Caco-2 (cell line): ENCODE results near the gene PNPLA7. TPM values are rescaled to one million over a fixed set of nuclear protein-coding genes. Genes with fewer than 3 reads are reported as not detected.

Experiments
- BruUV-seq: library from RNA; stranded (reverse); fragments of 400-500 nt; replicated peaks from 2 replicates; lab custom pipeline; 2021; lab: Mats Ljungman, UMichigan
- CTCF ChIA-PET: fragments of 300-600 bp; sonication (Branson Sonifier 250); formaldehyde crosslinking; loops from one replicate; lab custom pipeline; 2022; ENCODE audit warnings: antibody characterized with exemption; lab: Charles Lee
- POLR2A ChIA-PET: fragments of 300-600 bp; sonication (Branson Sonifier 250); formaldehyde crosslinking; loops from one replicate; lab custom pipeline; 2022; ENCODE audit warnings: antibody characterized with exemption; lab: Charles Lee
- DNase-seq, 2 experiments: peaks; one replicate each; pipeline versions ENCODE4 v3.0.0 to v3.0.0-alpha.2; 2020 to 2022
- H3K27me3 ChIP-seq: replicated peaks from 2 replicates; pipeline ENCODE4 v1.6.0; 2011; ENCODE audit warnings: low read length; ENCODE audit not compliant: control insufficient read depth, insufficient read depth
- H3K36me3 ChIP-seq: 2 replicates; pipeline ENCODE4 v1.5.1; 2011; ENCODE audit warnings: low read length; ENCODE audit not compliant: control insufficient read depth, insufficient read depth
- H3K4me1 ChIP-seq: fragments of 250-450 bp; sonication (Bioruptor Pico); 2 replicates; pipeline ENCODE4 v1.5.1; 2020; ENCODE audit warnings: mild to moderate bottlenecking
- H3K4me3 ChIP-seq: 2 replicates; pipeline ENCODE4 v1.5.1; 2011; ENCODE audit warnings: low read depth, mild to moderate bottlenecking, control low read depth, low read length
- H3K9me3 ChIP-seq: fragments of 250-450 bp; sonication (Bioruptor Pico); 2 replicates; pipeline ENCODE4 v1.5.1; 2020; ENCODE audit warnings: mild to moderate bottlenecking, moderate library complexity
- H3K27ac Mint-ChIP-seq: one replicate; pipeline ENCODE4 v1.8.0; 2022; ENCODE audit warnings: mixed read lengths; ENCODE audit not compliant: unreplicated experiment
- H3K27me3 Mint-ChIP-seq: one replicate; pipeline ENCODE4 v1.8.0; 2022; ENCODE audit warnings: mixed read lengths; ENCODE audit not compliant: insufficient read depth, unreplicated experiment
- H3K36me3 Mint-ChIP-seq: one replicate; pipeline ENCODE4 v1.8.0; 2022; ENCODE audit warnings: mild to moderate bottlenecking, mixed read lengths; ENCODE audit not compliant: insufficient read depth, unreplicated experiment
- H3K4me1 Mint-ChIP-seq: one replicate; pipeline ENCODE4 v1.8.0; 2022; ENCODE audit warnings: low read depth, mixed read lengths; ENCODE audit not compliant: unreplicated experiment
- H3K4me3 Mint-ChIP-seq: one replicate; pipeline ENCODE4 v1.8.0; 2022; ENCODE audit warnings: mild to moderate bottlenecking, moderate library complexity, mixed read lengths; ENCODE audit not compliant: unreplicated experiment
- H3K9me3 Mint-ChIP-seq: one replicate; pipeline ENCODE4 v1.8.0; 2022; ENCODE audit warnings: mixed read lengths; ENCODE audit not compliant: unreplicated experiment
- intact Hi-C: fragments of 100-400 bp; cut with micrococcal nuclease; formaldehyde crosslinking; loops from one replicate; pipeline ENCODE4 v1.10.0; 2022; ENCODE audit not compliant: unreplicated experiment
- total RNA-seq: library from RNA; stranded (reverse); gene quantifications from 2 replicates; pipeline ENCODE4 v1.2.3, GENCODE V29; 2022
- TF ChIP-seq, protein P1 (sequence below), 2 experiments: fragments of 200-600 bp in 1 of 2; IDR thresholded peaks; 1 replicate in 1 of 2; 2 replicates in 1 of 2; pipeline versions ENCODE4 v1.5.1 to v1.8.0; 2011 to 2022; ENCODE audit warnings: antibody characterized with exemption in 1 of 2, control low read depth in 1 of 2, inconsistent platforms in 1 of 2, low read depth in 1 of 2, low read length in 1 of 2, mild to moderate bottlenecking in 1 of 2, moderate library complexity in 1 of 2; ENCODE audit not compliant: insufficient read depth in 1 of 2, severe bottlenecking in 1 of 2, unreplicated experiment in 1 of 2

PNPLA7 gene
- total RNA-seq, 1 experiment from 2014 or later: 1.8 TPM

GRCh38 chr9:137583347-137583746 lies 33.1 kb upstream of the PNPLA7 start:
- DNase-seq: no peak
- H3K27me3 Mint-ChIP-seq: no peaks in the 10 kb centered on the region
- peaks cover 52% of the 10 kb centered on the region for H3K36me3 Mint-ChIP-seq
- peaks cover 4% of the 10 kb centered on the region for H3K4me1 ChIP-seq
- no peaks in the 10 kb centered on the region for H3K27me3 ChIP-seq
- no peak overlapping the region for H3K4me3 Mint-ChIP-seq
- no peaks in the 10 kb centered on the region for H3K4me1 Mint-ChIP-seq
- ChIA-PET CTCF (no interaction called here), POLR2A (no interaction called here)
- TF ChIP-seq, protein P1, sequence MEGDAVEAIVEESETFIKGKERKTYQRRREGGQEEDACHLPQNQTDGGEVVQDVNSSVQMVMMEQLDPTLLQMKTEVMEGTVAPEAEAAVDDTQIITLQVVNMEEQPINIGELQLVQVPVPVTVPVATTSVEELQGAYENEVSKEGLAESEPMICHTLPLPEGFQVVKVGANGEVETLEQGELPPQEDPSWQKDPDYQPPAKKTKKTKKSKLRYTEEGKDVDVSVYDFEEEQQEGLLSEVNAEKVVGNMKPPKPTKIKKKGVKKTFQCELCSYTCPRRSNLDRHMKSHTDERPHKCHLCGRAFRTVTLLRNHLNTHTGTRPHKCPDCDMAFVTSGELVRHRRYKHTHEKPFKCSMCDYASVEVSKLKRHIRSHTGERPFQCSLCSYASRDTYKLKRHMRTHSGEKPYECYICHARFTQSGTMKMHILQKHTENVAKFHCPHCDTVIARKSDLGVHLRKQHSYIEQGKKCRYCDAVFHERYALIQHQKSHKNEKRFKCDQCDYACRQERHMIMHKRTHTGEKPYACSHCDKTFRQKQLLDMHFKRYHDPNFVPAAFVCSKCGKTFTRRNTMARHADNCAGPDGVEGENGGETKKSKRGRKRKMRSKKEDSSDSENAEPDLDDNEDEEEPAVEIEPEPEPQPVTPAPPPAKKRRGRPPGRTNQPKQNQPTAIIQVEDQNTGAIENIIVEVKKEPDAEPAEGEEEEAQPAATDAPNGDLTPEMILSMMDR (IDR thresholded peaks at IDR 0.05; ENCODE audit: insufficient read depth in 1 of 2, low read depth in 1 of 2, low read length in 1 of 2, severe bottlenecking in 1 of 2, unreplicated experiment in 1 of 2): no peak
- no TSS peak for BruUV-seq
- H3K4me3 ChIP-seq: no peak overlapping the region
- no peak overlapping the region for H3K27ac Mint-ChIP-seq
- intact Hi-C loops: no loop called here
- H3K9me3 Mint-ChIP-seq: no peaks in the 10 kb centered on the region
- H3K9me3 ChIP-seq: no peaks in the 10 kb centered on the region
- H3K36me3 ChIP-seq: peaks cover 3% of the 10 kb centered on the region

- Histone ChIP-seq H3K4me3 (no peak overlapping the region), H3K36me3 (peaks cover 3% of the 10 kb centered on the region; the same call in 1 of the 2 replicates), H3K9me3 (no peaks in the 10 kb centered on the region), H3K4me1 (peaks cover 9% of the 10 kb centered on the region), H3K27me3 (no peaks in the 10 kb centered on the region)
- Mint-ChIP-seq H3K4me1 (no peaks in the 10 kb centered on the region), H3K27me3 (no peaks in the 10 kb centered on the region), H3K4me3 (no peak overlapping the region), H3K36me3 (peaks cover 54% of the 10 kb centered on the region), H3K27ac (no peak overlapping the region), H3K9me3 (no peaks in the 10 kb centered on the region)
- no TSS peak for BruUV-seq
- CTCF ChIA-PET: interaction anchor here (0.6 to 2.1 kb wide), 3 partner anchors 9 to 622 kb away, joined by 3 to 6 read pairs (median 5); partner anchors contain the start of gene ZMYND19
- DNase-seq: peak in 1 of 2 experiments; percentile 39
- TF ChIP-seq, protein P1 (IDR thresholded peaks at IDR 0.05; ENCODE audit: insufficient read depth in 1 of 2, low read depth in 1 of 2, low read length in 1 of 2, severe bottlenecking in 1 of 2, unreplicated experiment in 1 of 2): peak in 1 of 2 experiments; percentile 2
- POLR2A ChIA-PET: interaction anchor here (0.6 kb wide), 1 partner anchor 30 kb away, joined by 3 read pairs; no protein-coding TSS in a partner anchor
- intact Hi-C loops: no loop called here
These were observed 32.2 kb upstream of the PNPLA7 start for GRCh38 chr9:137582286-137582860.

DNA sequence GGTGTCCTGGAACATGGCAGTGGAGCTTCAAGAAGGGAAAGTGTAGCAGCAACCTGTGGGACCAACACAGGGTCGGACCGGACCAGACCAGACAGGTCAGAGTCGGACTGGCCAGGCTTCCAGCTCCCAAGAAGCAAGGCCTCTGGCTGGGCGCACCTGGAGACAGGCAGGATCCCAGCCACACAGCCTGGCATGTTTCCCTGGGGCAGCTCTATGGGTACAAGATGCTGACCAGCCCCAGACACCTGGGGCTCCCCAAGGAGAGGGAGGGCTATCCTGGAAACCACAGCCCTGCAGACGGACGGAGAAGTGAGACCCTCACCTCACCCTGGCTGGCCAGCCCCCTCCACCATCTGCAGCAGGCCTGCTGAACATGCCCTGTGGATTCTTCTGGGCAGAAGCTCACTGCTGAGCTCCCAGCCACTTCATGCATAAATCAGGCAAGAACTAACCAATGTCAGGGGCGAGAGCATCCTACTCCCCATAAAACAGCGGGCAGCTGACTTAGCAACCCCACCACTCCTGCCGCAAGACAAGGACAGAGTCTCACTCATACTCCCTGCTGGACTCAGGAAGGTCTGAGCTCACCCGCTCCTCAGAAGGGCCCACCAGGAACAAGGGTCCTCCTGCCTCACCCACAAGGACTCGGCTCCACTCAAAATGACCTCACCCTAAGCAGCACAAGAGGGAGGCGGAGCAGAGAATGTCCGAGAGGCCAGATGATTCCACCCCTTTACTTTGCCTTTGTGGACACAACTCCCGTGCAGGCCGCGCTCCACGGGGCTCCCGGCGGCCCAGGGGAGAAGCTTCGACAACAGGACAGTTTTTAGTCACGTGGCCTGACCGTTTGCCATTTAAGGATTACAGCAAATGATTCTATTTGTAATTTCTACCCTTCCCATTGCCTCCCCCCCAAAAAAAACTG lies 31.4 kb upstream of the PNPLA7 start:
- Histone ChIP-seq H3K4me1 (peaks cover 13% of the 10 kb centered on the region), H3K36me3 (peaks cover 3% of the 10 kb centered on the region; the same call in 1 of the 2 replicates), H3K9me3 (no peaks in the 10 kb centered on the region), H3K4me3 (no peak overlapping the region), H3K27me3 (no peaks in the 10 kb centered on the region)
- ChIA-PET POLR2A (interaction anchor here (0.6 kb wide), 2 partner anchors 8 to 30 kb away, joined by 3 to 6 read pairs; no protein-coding TSS in a partner anchor), CTCF (interaction anchor here (0.6 to 2.1 kb wide), 4 partner anchors 9 to 622 kb away, joined by 3 to 6 read pairs (median 4); partner anchors contain the start of gene ZMYND19)
- DNase-seq: no peak
- Mint-ChIP-seq H3K27me3 (no peaks in the 10 kb centered on the region), H3K27ac (no peak overlapping the region), H3K9me3 (no peaks in the 10 kb centered on the region), H3K36me3 (peaks cover 58% of the 10 kb centered on the region), H3K4me3 (no peak overlapping the region), H3K4me1 (no peaks in the 10 kb centered on the region)
- intact Hi-C loops: no loop called here
- no TSS peak for BruUV-seq
- TF ChIP-seq, protein P1 (IDR thresholded peaks at IDR 0.05; ENCODE audit: insufficient read depth in 1 of 2, low read depth in 1 of 2, low read length in 1 of 2, severe bottlenecking in 1 of 2, unreplicated experiment in 1 of 2): no peak
